Activated naive CD8-positive, alpha-beta T cell treated with anti-CD3 and anti-CD28 coated beads, Interleukin-2, amount 50 U/mL, for 24 hours (primary cell): ENCODE measurements around the gene TMEM52.
"Not testable (repeated sequence)": the region's sequence is repeated elsewhere in the genome, so short reads cannot be mapped to it uniquely, and the experiment has no call there.

Experiments used
- ATAC-seq: fragments of 150-1000 bp; cut with Tn5 transposase; one replicate; pipeline ENCODE4 v1.10.0; 2021
- DNase-seq: peaks from one replicate; pipeline ENCODE4 v3.0.0; 2021
- H3K27ac Mint-ChIP-seq: one replicate; pipeline ENCODE4 v1.8.0; 2021; ENCODE audit warnings: mild to moderate bottlenecking, mixed read lengths
- H3K27me3 Mint-ChIP-seq: one replicate; pipeline ENCODE4 v1.8.0; 2021; ENCODE audit warnings: mixed read lengths
- H3K36me3 Mint-ChIP-seq: one replicate; pipeline ENCODE4 v1.8.0; 2021; ENCODE audit warnings: low read depth, mixed read lengths
- H3K4me1 Mint-ChIP-seq: one replicate; pipeline ENCODE4 v1.8.0; 2021; ENCODE audit warnings: mixed read lengths
- H3K4me3 Mint-ChIP-seq: one replicate; pipeline ENCODE4 v1.8.0; 2021; ENCODE audit warnings: mild to moderate bottlenecking, moderate library complexity, mixed read lengths
- H3K9me3 Mint-ChIP-seq: one replicate; pipeline ENCODE4 v1.8.0; 2021; ENCODE audit warnings: mixed read lengths

TMEM52 gene

DNA sequence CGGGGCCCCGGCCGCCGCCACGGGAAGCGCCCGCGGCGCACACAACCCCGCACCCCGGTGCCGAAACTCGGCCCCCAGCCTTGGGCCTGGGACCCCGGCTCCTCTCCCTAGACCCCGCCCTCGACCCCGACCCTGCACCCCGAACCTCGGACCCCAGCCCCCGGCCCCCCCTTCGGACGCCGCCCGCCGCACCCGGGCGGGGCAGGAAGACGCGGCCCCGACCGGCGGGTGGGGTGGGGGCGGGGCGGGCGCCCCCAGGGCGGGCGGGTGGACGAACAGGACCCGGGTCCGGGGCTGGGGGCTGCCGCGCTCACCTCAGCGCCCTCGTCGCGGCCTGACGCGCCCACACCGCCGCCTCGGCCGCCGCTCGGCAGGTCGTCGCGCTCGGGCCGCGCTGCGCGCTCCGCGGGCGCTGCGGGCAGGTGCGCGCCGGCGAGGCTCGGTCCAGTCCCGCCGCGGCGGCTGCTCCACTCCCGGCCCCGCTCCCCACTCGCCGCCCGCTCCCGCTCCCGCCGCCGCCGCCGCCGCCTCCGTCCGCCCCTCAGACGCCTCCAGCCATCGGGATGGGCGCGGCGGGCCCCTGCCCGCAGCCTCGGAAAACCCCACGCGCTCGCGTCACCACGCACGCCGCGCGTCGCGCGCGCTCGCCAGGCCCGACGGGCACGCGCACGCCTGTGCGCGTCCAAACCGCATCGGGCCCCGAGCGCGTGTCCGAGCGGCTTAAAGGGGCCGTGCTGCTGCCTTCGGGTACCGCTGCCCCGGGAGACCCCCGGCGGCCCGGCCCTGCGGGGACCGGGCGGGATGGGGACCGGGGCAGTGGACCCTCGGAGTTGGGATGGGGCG, 28.4 kb downstream of the TMEM52 start, which contains the start of gene GNB1:
Gene GNB1, minus strand, starts transcription at position 582 of the 843 bp plus-strand sequence. CDS start 65,634 bp downstream, outside the sequence.
- H3K27me3 Mint-ChIP-seq = no peaks in the 10 kb centered on the region
- peak; percentile 56 for ATAC-seq
- peak within 1 kb of the TSS; percentile 87 for H3K27ac Mint-ChIP-seq
- peaks cover 19% of the 10 kb centered on the region for H3K36me3 Mint-ChIP-seq
- peaks cover 56% of the 10 kb centered on the region for H3K4me1 Mint-ChIP-seq
- peak; percentile 91 for DNase-seq
- H3K9me3 Mint-ChIP-seq = no peaks in the 10 kb centered on the region
- H3K4me3 Mint-ChIP-seq = peak within 1 kb of the TSS; percentile 86

DNA sequence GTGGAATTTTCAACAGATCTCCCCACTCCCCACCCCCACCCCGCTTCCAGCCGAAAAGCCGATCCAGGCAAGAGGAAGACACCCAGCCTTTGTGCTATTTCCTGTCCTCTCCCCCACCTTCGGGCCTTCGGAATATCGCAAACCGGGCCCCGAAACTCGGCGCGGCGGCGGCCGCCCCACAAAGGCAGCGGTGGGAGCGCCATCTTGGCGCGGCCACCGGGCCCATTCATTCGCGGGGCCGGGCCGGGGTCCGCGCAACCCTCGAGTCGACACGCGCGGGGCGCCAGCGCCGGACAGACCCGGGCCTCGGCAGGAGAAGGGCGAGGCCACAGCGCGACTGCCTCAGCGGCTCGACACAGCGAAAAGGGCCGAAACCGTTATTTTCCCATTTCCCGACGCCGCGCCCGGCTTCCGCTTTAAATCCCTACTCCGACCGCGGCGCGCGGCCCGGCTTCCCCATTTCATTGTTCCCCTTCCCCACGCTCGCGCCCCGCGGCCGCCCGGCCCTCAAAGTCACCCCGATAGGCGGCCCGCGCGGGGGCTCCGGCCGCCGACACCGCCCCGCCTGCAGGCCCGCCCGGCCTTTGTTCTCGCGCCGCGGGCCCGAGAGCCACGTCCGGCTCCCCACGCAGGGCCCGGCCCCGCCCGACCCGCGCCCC, 29.1 kb downstream of the TMEM52 start:
- Mint-ChIP-seq H3K9me3 (no peaks in the 10 kb centered on the region), H3K27me3 (no peaks in the 10 kb centered on the region), H3K4me1 (peaks cover 54% of the 10 kb centered on the region), H3K4me3 (peak overlapping the region; percentile 85), H3K36me3 (peaks cover 19% of the 10 kb centered on the region), H3K27ac (peak overlapping the region; percentile 85)
- DNase-seq = peak; percentile 55
- ATAC-seq = peak; percentile 12

DNA sequence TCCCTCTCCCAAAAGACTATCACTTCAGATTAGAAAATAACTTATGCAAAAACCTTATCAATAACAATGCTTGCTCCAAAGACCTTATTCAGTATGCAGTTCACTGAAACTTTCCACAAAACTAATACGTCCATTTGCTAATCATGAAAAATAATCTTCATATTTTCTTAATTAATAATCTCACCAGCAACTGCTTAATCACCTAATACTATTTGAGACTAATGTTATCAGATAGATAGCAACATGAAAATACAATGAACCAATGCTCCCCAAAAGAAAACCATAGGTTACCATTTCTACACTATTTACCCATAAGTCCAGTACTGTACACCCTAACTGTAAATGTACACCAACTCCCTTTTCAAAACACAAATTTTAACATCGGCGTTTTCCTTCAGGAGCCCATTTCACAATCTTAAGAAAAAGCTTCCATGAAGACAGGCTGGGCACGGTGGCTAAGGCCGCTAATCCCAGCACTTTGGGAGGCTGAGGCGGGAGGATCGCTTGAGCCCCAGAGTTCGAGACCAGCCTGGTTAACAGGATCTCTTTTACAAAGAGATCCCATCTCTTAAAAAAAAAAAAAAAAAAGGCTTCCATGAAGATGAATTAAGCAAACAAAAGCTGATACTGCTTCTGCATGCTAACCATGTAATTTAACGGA, 29.9 kb downstream of the TMEM52 start:
- H3K4me3 Mint-ChIP-seq = peak overlapping the region; percentile 85
- peaks cover 19% of the 10 kb centered on the region for H3K36me3 Mint-ChIP-seq
- ATAC-seq (no peak), DNase-seq (no peak)
- peaks cover 54% of the 10 kb centered on the region for H3K4me1 Mint-ChIP-seq
- peak overlapping the region; percentile 85 for H3K27ac Mint-ChIP-seq
- no peaks in the 10 kb centered on the region for H3K9me3 Mint-ChIP-seq
- H3K27me3 Mint-ChIP-seq = no peaks in the 10 kb centered on the region

- not testable (repeated sequence) for DNase-seq, ATAC-seq, H3K27me3 Mint-ChIP-seq, H3K9me3 Mint-ChIP-seq, H3K27ac Mint-ChIP-seq, H3K4me3 Mint-ChIP-seq
- Mint-ChIP-seq H3K36me3 (peaks cover 24% of the 10 kb centered on the region), H3K4me1 (peaks cover 71% of the 10 kb centered on the region)
Observed at GRCh38 chr1:1883890-1884289, 35.2 kb downstream of the TMEM52 start.

DNA sequence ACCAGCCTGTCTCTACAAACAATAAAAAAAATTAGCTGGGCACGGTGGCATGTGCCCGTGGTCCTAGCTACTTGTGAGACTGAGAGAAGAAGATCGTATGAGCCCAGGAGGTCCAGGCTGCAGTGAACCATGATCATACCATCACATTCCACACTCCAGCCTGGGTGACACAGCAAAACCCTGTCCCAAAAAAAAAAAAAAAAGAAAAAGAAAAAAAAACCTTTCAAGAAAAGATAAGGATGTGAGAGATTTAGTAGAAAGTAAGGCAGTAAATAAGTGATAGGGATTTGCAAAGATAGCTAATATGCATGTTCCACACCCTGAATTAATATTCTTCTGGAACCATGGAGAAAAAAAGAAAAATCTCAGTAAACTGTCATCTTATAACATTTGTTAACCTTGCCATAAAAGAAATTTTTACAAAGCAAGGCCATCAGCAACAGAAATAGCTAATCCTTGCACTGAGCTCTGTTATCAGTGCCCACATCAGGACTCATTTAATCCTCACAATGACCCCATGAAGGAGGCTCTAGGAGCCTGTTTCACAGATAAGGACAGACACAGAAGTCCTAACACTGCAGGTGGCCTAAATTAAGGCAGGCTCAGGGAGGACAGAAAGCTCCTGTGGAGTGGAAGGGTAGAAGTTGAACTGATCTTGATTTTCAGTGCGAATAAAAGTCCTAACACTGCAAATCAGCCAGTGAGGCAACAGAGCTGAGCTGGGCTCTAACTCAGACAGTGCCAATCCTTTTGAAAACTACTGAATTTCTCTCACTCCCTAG, 35.8 kb downstream of the TMEM52 start:
- peaks cover 30% of the 10 kb centered on the region for H3K36me3 Mint-ChIP-seq
- H3K27me3 Mint-ChIP-seq = no peaks in the 10 kb centered on the region
- no peaks in the 10 kb centered on the region for H3K9me3 Mint-ChIP-seq
- no peak overlapping the region for H3K4me3 Mint-ChIP-seq
- ATAC-seq = no peak
- H3K4me1 Mint-ChIP-seq = peaks cover 71% of the 10 kb centered on the region
- DNase-seq = no peak
- peak overlapping the region; percentile 22 for H3K27ac Mint-ChIP-seq

GRCh38 chr1:1881727-1882126, 37.4 kb downstream of the TMEM52 start:
- Mint-ChIP-seq H3K4me1 (peaks cover 68% of the 10 kb centered on the region), H3K4me3 (no peak overlapping the region), H3K36me3 (peaks cover 29% of the 10 kb centered on the region), H3K9me3 (no peaks in the 10 kb centered on the region), H3K27ac (no peak overlapping the region), H3K27me3 (no peaks in the 10 kb centered on the region)
- DNase-seq (no peak), ATAC-seq (no peak)

DNA sequence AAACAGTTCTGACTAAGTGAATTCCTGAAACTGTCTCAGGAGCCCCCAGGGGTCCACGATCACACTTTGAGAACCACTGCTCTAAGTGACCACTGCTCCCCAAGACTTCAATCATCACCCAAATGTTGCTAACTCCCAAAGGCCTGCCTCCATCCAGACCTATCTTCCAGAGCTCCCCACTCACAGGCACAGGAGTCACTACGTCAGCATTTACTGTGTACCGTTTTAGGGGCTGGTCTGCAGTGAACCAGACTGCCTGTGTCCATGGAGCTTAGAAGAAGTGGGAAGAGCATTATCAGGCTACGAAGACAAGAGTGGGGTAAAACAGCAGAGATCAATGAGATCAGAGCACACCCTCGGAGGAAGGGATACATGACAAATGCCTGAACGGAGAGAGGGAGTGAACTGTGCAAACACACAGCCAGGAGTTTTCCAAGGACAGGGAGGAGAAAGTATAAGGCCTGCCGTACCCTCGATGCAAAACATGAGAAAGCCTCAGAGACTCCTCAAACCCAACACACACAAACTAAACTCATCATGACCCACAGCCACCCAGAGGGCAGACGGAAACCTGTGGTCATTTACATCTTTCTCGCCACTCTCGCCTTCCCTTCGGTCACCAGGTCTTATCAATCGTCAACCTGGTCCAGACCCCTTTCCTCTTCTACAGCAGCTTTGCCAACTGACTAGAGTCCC, 38.3 kb downstream of the TMEM52 start:
- Mint-ChIP-seq H3K4me1 (peaks cover 71% of the 10 kb centered on the region), H3K36me3 (peaks cover 34% of the 10 kb centered on the region), H3K4me3 (no peak overlapping the region), H3K27ac (peak overlapping the region; percentile 16), H3K27me3 (no peaks in the 10 kb centered on the region), H3K9me3 (no peaks in the 10 kb centered on the region)
- no peak for DNase-seq
- ATAC-seq = no peak

- no peaks in the 10 kb centered on the region for H3K9me3 Mint-ChIP-seq
- DNase-seq (no peak), ATAC-seq (no peak)
- no peak overlapping the region for H3K27ac Mint-ChIP-seq
- H3K36me3 Mint-ChIP-seq = peaks cover 41% of the 10 kb centered on the region
- peaks cover 79% of the 10 kb centered on the region for H3K4me1 Mint-ChIP-seq
- H3K4me3 Mint-ChIP-seq = no peak overlapping the region
- H3K27me3 Mint-ChIP-seq = no peaks in the 10 kb centered on the region
Observed at GRCh38 chr1:1879942-1880341, 39.1 kb downstream of the TMEM52 start.

DNA sequence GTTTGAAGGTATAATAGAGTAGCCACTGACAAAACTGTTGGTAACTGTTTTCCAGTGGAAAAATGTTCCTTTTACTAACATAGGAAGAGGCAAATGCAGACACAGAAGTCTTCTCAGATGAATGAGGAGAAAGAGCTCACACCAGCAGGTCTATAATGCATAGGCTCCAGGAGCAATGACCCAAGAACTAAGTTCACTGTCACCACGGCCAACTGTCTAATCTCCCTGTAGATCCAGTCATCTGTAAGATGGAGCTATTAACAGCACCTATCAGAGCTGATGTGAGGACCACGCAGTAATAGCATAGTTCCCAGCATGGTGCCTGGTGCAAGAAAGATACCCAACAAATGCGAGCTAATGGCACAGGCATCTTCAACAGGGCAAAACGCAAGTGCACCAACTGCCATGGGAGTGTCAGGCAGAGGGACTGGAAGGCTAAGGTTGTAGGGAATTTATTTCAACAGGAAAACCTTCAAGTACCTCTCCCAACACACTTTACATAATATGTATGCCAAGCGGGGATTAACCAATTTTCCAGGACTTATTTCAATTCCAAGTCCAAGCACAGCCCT, 41.1 kb downstream of the TMEM52 start:
- ATAC-seq (no peak), DNase-seq (no peak)
- H3K4me1 Mint-ChIP-seq = peaks cover 76% of the 10 kb centered on the region
- H3K4me3 Mint-ChIP-seq = no peak overlapping the region
- H3K9me3 Mint-ChIP-seq = no peaks in the 10 kb centered on the region
- peak overlapping the region; percentile 67 for H3K27ac Mint-ChIP-seq
- peaks cover 47% of the 10 kb centered on the region for H3K36me3 Mint-ChIP-seq
- H3K27me3 Mint-ChIP-seq = no peaks in the 10 kb centered on the region

DNA sequence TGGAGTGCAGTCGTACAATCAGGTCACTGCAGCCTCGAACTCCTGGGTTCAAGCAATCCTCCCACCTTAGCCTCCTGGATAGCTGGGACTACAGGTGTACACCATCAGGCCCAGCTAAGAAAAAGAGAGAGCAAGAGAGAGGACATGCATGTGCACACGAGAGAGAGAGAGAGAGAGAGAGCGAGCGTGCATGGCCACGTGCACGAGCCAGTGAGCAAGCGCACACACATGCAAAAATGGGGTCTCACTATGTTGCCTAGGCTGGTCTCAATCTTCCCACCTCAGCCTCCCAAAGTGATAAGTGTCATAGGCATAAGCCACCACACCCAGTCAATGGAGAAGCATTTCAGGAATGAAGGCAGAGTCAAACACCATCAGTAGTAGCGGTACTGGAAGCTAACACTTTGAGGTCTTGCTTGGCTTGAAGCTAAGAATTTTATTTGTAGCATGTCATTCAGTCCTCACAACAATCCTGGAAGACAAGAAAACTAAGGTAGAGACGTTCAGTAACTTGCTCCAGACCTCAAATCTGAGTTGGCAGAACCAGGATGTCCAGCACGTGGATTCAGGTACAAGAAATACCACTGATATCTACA, 42.6 kb downstream of the TMEM52 start:
- Mint-ChIP-seq H3K36me3 (peaks cover 57% of the 10 kb centered on the region), H3K4me3 (peak overlapping the region; percentile 41), H3K4me1 (peaks cover 79% of the 10 kb centered on the region), H3K27ac (peak overlapping the region; percentile 83), H3K27me3 (no peaks in the 10 kb centered on the region), H3K9me3 (no peaks in the 10 kb centered on the region)
- DNase-seq = no peak
- peak; percentile 22 for ATAC-seq

GRCh38 chr1:1875932-1876331, 43.1 kb downstream of the TMEM52 start:
- DNase-seq = peak; percentile 28
- peak; percentile 80 for ATAC-seq
- Mint-ChIP-seq H3K4me1 (peaks cover 77% of the 10 kb centered on the region), H3K36me3 (peaks cover 61% of the 10 kb centered on the region), H3K27me3 (no peaks in the 10 kb centered on the region), H3K27ac (peak overlapping the region; percentile 83), H3K9me3 (no peaks in the 10 kb centered on the region), H3K4me3 (peak overlapping the region; percentile 41)

- H3K4me1 Mint-ChIP-seq = peaks cover 74% of the 10 kb centered on the region
- peaks cover 59% of the 10 kb centered on the region for H3K36me3 Mint-ChIP-seq
- no peak overlapping the region for H3K27ac Mint-ChIP-seq
- no peak for ATAC-seq
- H3K27me3 Mint-ChIP-seq = no peaks in the 10 kb centered on the region
- H3K4me3 Mint-ChIP-seq = no peak overlapping the region
- no peaks in the 10 kb centered on the region for H3K9me3 Mint-ChIP-seq
- no peak for DNase-seq
Observed at GRCh38 chr1:1874901-1875300, 44.2 kb downstream of the TMEM52 start.

- Mint-ChIP-seq H3K4me1 (peaks cover 71% of the 10 kb centered on the region), H3K9me3 (no peaks in the 10 kb centered on the region), H3K27ac (no peak overlapping the region), H3K36me3 (peaks cover 51% of the 10 kb centered on the region), H3K4me3 (no peak overlapping the region), H3K27me3 (no peaks in the 10 kb centered on the region)
- no peak for ATAC-seq
- no peak for DNase-seq
Observed at GRCh38 chr1:1873186-1873585, 45.9 kb downstream of the TMEM52 start.
